DND-41 (cell line): ENCODE measurements around the gene ANKRD53.
A peak's percentile ranks its signal among the peaks of the same experiment; 100 is the strongest.

ENCODE experiments used
- ATAC-seq: fragments of 200-7000 bp; cut with Tn5 transposase; 3 replicates; pipeline ENCODE4 v1.9.1; 2021; ENCODE audit warnings: low read depth; ENCODE audit not compliant: insufficient read depth
- DNase-seq: peaks from one replicate; pipeline ENCODE4 v3.0.0-alpha.2; 2020
- H2AFZ ChIP-seq: 2 replicates; pipeline ENCODE4 v1.6.0; 2012; ENCODE audit warnings: low read depth, low read length
- H3K27ac ChIP-seq: 2 replicates; pipeline ENCODE4 v1.5.1; 2012; ENCODE audit warnings: low read length, inconsistent platforms
- H3K27me3 ChIP-seq: fragments of 200-600 bp; sonication (generic); 2 replicates; pipeline ENCODE4 v1.6.0; 2012; ENCODE audit warnings: low read length, mild to moderate bottlenecking, inconsistent platforms; ENCODE audit not compliant: insufficient read depth, poor library complexity
- H3K36me3 ChIP-seq: 2 replicates; pipeline ENCODE4 v1.5.1; 2012; ENCODE audit warnings: low read length, inconsistent platforms; ENCODE audit not compliant: insufficient read depth
- H3K4me1 ChIP-seq: 2 replicates; pipeline ENCODE4 v1.5.1; 2012; ENCODE audit warnings: mild to moderate bottlenecking, low read length; ENCODE audit not compliant: insufficient read depth
- H3K4me2 ChIP-seq: 2 replicates; pipeline ENCODE4 v1.6.0; 2012; ENCODE audit warnings: mild to moderate bottlenecking, moderate library complexity, low read length, inconsistent platforms; ENCODE audit not compliant: insufficient read depth
- H3K4me3 ChIP-seq, 2 experiments: fragments of 200-600 bp in 1 of 2; shearing (Covaris generic) in 1 of 2; 2 replicates each; pipeline ENCODE4 v1.5.1; 2012 to 2016; ENCODE audit warnings: inconsistent platforms in 2 of 2, low read length in 2 of 2, mild to moderate bottlenecking in 2 of 2, low read depth in 1 of 2, moderate library complexity in 1 of 2
- H3K79me2 ChIP-seq: 2 replicates; pipeline ENCODE4 v1.6.0; 2012; ENCODE audit warnings: low read length, inconsistent platforms; ENCODE audit not compliant: insufficient read depth
- H3K9ac ChIP-seq: 2 replicates; pipeline ENCODE4 v1.6.0; 2012; ENCODE audit warnings: low read depth, mild to moderate bottlenecking, inconsistent platforms, low read length, moderate library complexity
- H3K9me3 ChIP-seq: 2 replicates; pipeline ENCODE4 v1.5.1; 2012; ENCODE audit warnings: low read length, moderate library complexity, mild to moderate bottlenecking, inconsistent platforms; ENCODE audit not compliant: insufficient read depth, severe bottlenecking
- H4K20me1 ChIP-seq: 2 replicates; pipeline ENCODE4 v1.6.0; 2012; ENCODE audit warnings: low read length; ENCODE audit not compliant: insufficient read depth
- EZH2 ChIP-seq: IDR thresholded peaks from 3 replicates; pipeline ENCODE4 v1.6.1; 2012; ENCODE audit warnings: borderline replicate concordance, low read depth, mild to moderate bottlenecking, moderate library complexity, low read length, inconsistent platforms; ENCODE audit not compliant: severe bottlenecking
- TF ChIP-seq, protein P1 (sequence below): IDR thresholded peaks from 2 replicates; pipeline ENCODE4 v1.5.1; 2012; ENCODE audit warnings: borderline replicate concordance, low read length, moderate library complexity, mild to moderate bottlenecking; ENCODE audit not compliant: poor library complexity, severe bottlenecking; ENCODE audit errors: extremely low read depth

ANKRD53 gene

DNA sequence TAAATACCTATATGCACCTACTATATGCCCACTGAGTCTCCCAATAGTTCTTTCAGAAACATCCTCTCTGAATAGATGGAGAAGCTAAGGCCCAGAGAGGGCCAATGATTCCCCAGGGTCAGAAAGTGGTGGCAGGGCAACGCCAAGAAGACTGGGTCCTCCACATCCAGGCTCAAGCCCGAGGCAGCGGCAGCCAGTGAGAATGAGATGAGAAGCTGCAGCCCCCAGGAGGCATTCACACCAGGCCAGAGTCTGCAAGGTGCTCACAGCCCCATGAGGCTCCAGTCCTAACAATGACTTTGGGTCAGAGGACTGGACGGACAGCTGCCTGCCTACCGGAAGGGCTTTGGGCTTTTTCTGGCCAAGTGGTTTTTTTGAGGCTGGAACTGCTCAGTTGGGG, 12.7 kb downstream of the ANKRD53 start:
- no peak overlapping the region for H3K27ac ChIP-seq
- TF ChIP-seq, protein P1, sequence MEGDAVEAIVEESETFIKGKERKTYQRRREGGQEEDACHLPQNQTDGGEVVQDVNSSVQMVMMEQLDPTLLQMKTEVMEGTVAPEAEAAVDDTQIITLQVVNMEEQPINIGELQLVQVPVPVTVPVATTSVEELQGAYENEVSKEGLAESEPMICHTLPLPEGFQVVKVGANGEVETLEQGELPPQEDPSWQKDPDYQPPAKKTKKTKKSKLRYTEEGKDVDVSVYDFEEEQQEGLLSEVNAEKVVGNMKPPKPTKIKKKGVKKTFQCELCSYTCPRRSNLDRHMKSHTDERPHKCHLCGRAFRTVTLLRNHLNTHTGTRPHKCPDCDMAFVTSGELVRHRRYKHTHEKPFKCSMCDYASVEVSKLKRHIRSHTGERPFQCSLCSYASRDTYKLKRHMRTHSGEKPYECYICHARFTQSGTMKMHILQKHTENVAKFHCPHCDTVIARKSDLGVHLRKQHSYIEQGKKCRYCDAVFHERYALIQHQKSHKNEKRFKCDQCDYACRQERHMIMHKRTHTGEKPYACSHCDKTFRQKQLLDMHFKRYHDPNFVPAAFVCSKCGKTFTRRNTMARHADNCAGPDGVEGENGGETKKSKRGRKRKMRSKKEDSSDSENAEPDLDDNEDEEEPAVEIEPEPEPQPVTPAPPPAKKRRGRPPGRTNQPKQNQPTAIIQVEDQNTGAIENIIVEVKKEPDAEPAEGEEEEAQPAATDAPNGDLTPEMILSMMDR, result no peak
- TF ChIP-seq EZH2, result no peak
- no peak overlapping the region for H3K4me2 ChIP-seq
- no peak overlapping the region for H2AFZ ChIP-seq
- ATAC-seq (no peak), DNase-seq (no peak)
- peaks cover 39% of the 10 kb centered on the region for H3K79me2 ChIP-seq
- peaks cover 41% of the 10 kb centered on the region for H4K20me1 ChIP-seq
- H3K36me3 ChIP-seq, result peaks cover 64% of the 10 kb centered on the region
- no peak overlapping the region for H3K4me3 ChIP-seq
- peaks cover 35% of the 10 kb centered on the region for H3K4me1 ChIP-seq
- no peaks in the 10 kb centered on the region for H3K27me3 ChIP-seq
- H3K9me3 ChIP-seq, result no peaks in the 10 kb centered on the region
- no peak overlapping the region for H3K9ac ChIP-seq

DNA sequence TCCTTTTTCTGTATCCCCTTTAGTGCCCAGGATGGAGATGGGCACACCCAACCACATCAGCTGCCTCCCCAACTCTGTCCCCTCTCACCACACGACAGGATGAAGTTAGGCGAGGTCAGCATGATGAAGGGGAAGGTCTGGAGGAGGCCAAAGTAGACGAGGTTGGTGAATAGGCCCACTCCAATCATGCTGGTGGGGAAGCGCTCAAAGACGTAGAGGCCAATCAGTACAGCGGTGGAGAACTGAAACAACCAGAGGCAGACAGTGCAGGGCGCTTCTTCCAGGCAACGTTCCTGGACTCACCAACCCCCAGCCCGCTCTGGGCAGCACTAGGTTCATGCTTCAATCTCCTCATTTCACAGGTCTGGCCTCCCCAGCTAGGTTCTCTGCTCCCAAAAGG, 13.3 kb downstream of the ANKRD53 start:
- peaks cover 58% of the 10 kb centered on the region for H3K36me3 ChIP-seq
- no peak overlapping the region for H3K27ac ChIP-seq
- H3K4me2 ChIP-seq, result peak overlapping the region; percentile 95; the same call in 1 of the 2 replicates
- peaks cover 41% of the 10 kb centered on the region for H4K20me1 ChIP-seq
- no peak overlapping the region for H3K9ac ChIP-seq
- H3K4me1 ChIP-seq, result peaks cover 35% of the 10 kb centered on the region
- no peak overlapping the region for H3K4me3 ChIP-seq
- ATAC-seq (no peak), DNase-seq (no peak)
- TF ChIP-seq, protein P1, result no peak
- no peak for TF ChIP-seq EZH2
- H2AFZ ChIP-seq, result no peak overlapping the region
- H3K27me3 ChIP-seq, result no peaks in the 10 kb centered on the region
- H3K9me3 ChIP-seq, result no peaks in the 10 kb centered on the region
- H3K79me2 ChIP-seq, result peaks cover 39% of the 10 kb centered on the region

DNA sequence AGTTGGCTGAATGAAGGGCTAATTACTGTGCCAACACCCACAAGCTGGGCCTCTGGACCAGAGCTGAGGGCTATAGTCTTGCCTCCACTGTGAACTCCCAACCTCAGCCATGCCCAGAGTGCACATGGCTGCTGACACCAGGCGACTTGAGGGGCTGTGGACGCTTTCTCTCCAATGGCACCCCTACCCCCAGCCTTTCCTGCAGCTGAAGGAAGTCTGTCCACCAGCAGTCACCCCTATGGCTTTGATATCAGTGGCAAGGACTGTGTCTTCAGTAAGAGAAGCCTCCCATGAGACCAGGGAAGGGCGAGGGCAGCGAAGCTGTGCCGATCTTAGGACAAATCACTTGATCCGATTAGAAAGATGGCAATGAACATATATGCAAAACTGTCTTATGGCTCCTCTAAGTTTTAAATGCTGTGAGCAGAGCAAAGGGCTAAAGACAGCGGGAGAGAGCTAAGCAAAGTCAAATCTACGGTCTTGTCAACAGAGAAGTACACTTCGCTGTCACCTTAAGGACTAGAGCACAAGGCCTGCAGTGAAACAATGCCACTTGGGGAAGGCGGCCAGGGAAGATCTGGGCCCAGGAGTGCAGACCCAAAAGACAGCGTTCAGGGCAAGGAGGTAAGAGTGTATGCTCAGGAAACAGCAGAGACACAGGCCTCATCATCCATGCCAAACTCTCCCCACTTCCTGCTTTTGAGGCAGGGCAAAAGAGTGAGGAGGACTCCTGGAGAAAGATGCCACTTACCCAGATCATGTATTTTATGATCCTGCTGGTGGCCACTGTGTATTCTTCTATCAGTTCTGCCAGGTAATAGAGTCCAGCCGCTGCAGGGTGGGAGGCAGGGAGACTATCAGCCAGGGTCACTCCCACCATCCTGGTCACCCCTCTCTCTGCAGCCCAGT, 14.8 kb downstream of the ANKRD53 start:
- peak; percentile 25 for DNase-seq
- H3K4me1 ChIP-seq, result peaks cover 35% of the 10 kb centered on the region
- TF ChIP-seq EZH2, result no peak
- TF ChIP-seq, protein P1, result no peak
- H3K4me3 ChIP-seq, result peak overlapping the region; percentile 74 to 92; a peak in 3 of 4 replicates
- H3K4me2 ChIP-seq, result peak overlapping the region; percentile 95
- ATAC-seq, result no peak
- H3K79me2 ChIP-seq, result peaks cover 39% of the 10 kb centered on the region
- H3K9me3 ChIP-seq, result no peaks in the 10 kb centered on the region
- peaks cover 44% of the 10 kb centered on the region for H3K36me3 ChIP-seq
- no peak overlapping the region for H2AFZ ChIP-seq
- peak overlapping the region; percentile 83 for H3K9ac ChIP-seq
- peak overlapping the region; percentile 69 for H3K27ac ChIP-seq
- H4K20me1 ChIP-seq, result peaks cover 41% of the 10 kb centered on the region
- no peaks in the 10 kb centered on the region for H3K27me3 ChIP-seq
